K562 (cell line): ENCODE results near the gene CLCN6.

ENCODE experiments used
- CBX3 ChIP-seq, 2 experiments: IDR thresholded peaks; 1 replicate in 1 of 2; 2 replicates in 1 of 2; pipeline ENCODE4 v1.6.1; 2012; ENCODE audit warnings: inconsistent platforms in 2 of 2, low read length in 2 of 2, borderline replicate concordance in 1 of 2, control low read depth in 1 of 2
- CTCF ChIP-seq, 3 experiments: IDR thresholded peaks in 2 of 3; conservative IDR thresholded peaks in 1 of 3; 2 replicates each; pipeline ENCODE4 v1.5.1; 2011 to 2012; ENCODE audit warnings: low read length in 3 of 3, mild to moderate bottlenecking in 3 of 3, control low read depth in 2 of 3, improper control_type of control experiment in 1 of 3, inconsistent platforms in 1 of 3, low read depth in 1 of 3, mixed read lengths in 1 of 3, moderate library complexity in 1 of 3; ENCODE audit not compliant: insufficient read depth in 2 of 3
- EGR1 ChIP-seq: fragments of 450-650 bp; conservative IDR thresholded peaks from 2 replicates; pipeline ENCODE4 v1.6.1; 2017; ENCODE audit warnings: mild to moderate bottlenecking
- FOS ChIP-seq: IDR thresholded peaks from 3 replicates; pipeline ENCODE4 v1.6.1; 2011; ENCODE audit not compliant: insufficient read length; ENCODE audit errors: extremely low read depth
- FOXA1 ChIP-seq: fragments of 450-650 bp; IDR thresholded peaks from 2 replicates; pipeline ENCODE4 v1.6.1; 2016; ENCODE audit warnings: mild to moderate bottlenecking, borderline replicate concordance
- GTF2F1 ChIP-seq: IDR thresholded peaks from 2 replicates; pipeline ENCODE4 v1.6.1; 2011; ENCODE audit warnings: low read depth, low read length, improper control_type of control experiment
- MAFG ChIP-seq: fragments of 450-650 bp; conservative IDR thresholded peaks from 2 replicates; pipeline ENCODE4 v1.6.1; 2016; ENCODE audit warnings: missing genetic modification characterization, missing compliant biosample characterization
- MAX ChIP-seq: sonication (generic); formaldehyde crosslinking; IDR thresholded peaks from 2 replicates; pipeline ENCODE4 v1.9.0; 2022; ENCODE audit warnings: mild to moderate bottlenecking, missing genetic modification reagents
- MLX ChIP-seq, 2 experiments: fragments of 450-650 bp in 1 of 2; sonication (generic) in 1 of 2; formaldehyde crosslinking; conservative IDR thresholded peaks; 2 replicates each; pipeline versions ENCODE4 v1.4.0 to v1.8.1; 2020 to 2022; ENCODE audit warnings: mild to moderate bottlenecking in 1 of 2, missing genetic modification reagents in 1 of 2
- PHF21A ChIP-seq: fragments of 450-650 bp; IDR thresholded peaks from 2 replicates; pipeline ENCODE4 v1.6.1; 2017; ENCODE audit warnings: low read depth, borderline replicate concordance
- SAFB2 ChIP-seq: fragments of 200-400 bp; formaldehyde crosslinking; IDR thresholded peaks from 2 replicates; pipeline ENCODE4 v1.6.1; 2018; ENCODE audit warnings: borderline replicate concordance, low read length, low read depth, moderate library complexity; ENCODE audit not compliant: severe bottlenecking
- SP1 ChIP-seq: sonication (generic); formaldehyde crosslinking; IDR thresholded peaks from 2 replicates; pipeline ENCODE4 v1.8.1; 2022; ENCODE audit warnings: mild to moderate bottlenecking, missing genetic modification reagents
- TCF15 ChIP-seq: fragments of 250-450 bp; sonication (Bioruptor Pico); IDR thresholded peaks from 2 replicates; pipeline ENCODE4 v1.8.0; 2022; ENCODE audit warnings: moderate library complexity, mild to moderate bottlenecking, inconsistent platforms
- ZNF232 ChIP-seq: sonication (generic); formaldehyde crosslinking; IDR thresholded peaks from 2 replicates; pipeline ENCODE4 v1.8.0; 2022; ENCODE audit warnings: mild to moderate bottlenecking, missing genetic modification reagents

- TF ChIP-seq TCF15 (CRISPR knock-in tag) = no peak
- TF ChIP-seq GTF2F1 = no peak
- no peak for TF ChIP-seq EGR1
- TF ChIP-seq CTCF (IDR thresholded peaks at IDR 0.05 in 2 of 3, conservative IDR thresholded peaks at IDR 0.05 in 1 of 3; ENCODE audit: insufficient read depth in 2 of 3, low read depth in 1 of 3, low read length in 3 of 3) = no peak
- no peak for TF ChIP-seq SP1 (CRISPR knock-in tag)
- 0 out of 2 replicates have a peak, but pooled peaks have one; percentile 29 for TF ChIP-seq MAX (CRISPR knock-in tag)
- no peak for TF ChIP-seq FOXA1
- TF ChIP-seq MAFG = no peak
- no peak for TF ChIP-seq ZNF232 (CRISPR knock-in tag)
- TF ChIP-seq MLX (CRISPR knock-in tag; conservative IDR thresholded peaks at IDR 0.05) = no peak
- TF ChIP-seq PHF21A = no peak
- TF ChIP-seq SAFB2 = no peak
- TF ChIP-seq FOS = no peak
- TF ChIP-seq CBX3 (IDR thresholded peaks at IDR 0.05; ENCODE audit: borderline replicate concordance in 1 of 2, low read length in 2 of 2) = no peak
Observed at GRCh38 chr1:11777658-11778322, 28.2 kb upstream of the CLCN6 start.
